GM18508 (cell line): ENCODE data around the gene FLII.

Experiments
- ATAC-seq: cut with Tn5 transposase; IDR thresholded peaks from one replicate; pipeline ENCODE4 v1.9.1; 2021; ENCODE audit warnings: moderate number of reproducible peaks; ENCODE audit not compliant: insufficient read depth, unreplicated experiment

Gene FLII

DNA sequence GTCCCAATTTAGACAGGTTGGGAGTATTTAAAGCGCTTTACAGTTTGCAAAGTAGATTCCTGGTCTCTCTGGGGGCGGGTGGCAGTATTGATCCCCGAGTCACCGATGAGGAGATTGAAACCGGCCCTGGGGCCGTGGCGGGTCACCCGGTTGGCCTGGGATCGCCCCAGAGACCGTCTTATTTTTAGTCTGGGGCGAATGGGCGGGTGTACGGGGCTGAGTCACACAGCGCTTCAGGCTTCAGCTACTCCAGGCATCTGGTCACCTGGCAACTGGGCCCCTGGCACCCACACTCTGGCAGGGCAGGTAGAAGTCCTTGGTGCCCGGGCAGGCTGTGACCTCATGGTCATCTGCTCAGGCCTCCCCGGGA is 2.6 kb upstream of the FLII start:
- no peak for ATAC-seq

DNA sequence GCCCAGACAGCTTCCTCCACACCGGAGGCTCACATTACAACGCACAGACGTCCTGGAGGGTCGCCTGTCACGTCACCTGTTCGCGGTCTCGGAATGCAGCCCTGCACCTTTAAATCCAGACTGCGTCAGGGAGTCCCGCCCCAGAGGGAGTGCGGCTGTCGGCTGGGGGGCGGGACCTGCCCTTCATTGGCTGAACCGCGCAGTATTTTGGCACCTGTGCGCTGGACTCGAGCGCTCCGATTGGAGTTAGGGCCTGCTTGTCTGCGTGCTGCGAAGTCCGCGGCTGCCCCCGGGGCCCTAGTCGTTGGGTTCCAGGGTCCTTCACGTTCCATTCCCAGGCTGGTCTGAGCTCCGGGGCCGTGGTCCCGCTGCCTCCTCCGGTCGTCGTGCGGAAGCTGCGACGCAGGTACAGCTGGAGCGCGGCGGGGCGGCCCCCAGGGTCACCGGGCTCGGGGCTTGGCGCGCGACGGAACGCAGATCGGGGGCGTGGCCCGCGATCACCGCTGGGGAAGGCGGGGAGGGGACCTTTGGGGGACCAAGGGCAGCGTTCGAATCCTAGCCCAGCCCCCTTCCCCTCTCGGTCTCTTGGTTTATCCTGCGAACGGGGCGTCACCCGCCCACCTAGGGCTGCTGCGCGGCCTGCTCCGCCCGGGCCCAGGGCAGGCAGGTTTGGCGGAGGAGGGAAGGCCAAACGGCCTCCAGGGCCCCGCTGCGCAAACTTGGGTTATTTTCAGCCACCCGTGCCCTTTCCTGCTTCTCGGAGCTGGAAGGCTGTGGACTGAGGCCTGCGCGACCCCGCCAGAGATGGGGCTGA is 2.0 kb upstream of the FLII start, which contains the start of gene MIEF2:
TSS of gene MIEF2 (plus strand) at position 331 of the 814 bp plus-strand sequence. CDS start 2,059 bp downstream, outside the sequence.
- peak; percentile 52 for ATAC-seq

DNA sequence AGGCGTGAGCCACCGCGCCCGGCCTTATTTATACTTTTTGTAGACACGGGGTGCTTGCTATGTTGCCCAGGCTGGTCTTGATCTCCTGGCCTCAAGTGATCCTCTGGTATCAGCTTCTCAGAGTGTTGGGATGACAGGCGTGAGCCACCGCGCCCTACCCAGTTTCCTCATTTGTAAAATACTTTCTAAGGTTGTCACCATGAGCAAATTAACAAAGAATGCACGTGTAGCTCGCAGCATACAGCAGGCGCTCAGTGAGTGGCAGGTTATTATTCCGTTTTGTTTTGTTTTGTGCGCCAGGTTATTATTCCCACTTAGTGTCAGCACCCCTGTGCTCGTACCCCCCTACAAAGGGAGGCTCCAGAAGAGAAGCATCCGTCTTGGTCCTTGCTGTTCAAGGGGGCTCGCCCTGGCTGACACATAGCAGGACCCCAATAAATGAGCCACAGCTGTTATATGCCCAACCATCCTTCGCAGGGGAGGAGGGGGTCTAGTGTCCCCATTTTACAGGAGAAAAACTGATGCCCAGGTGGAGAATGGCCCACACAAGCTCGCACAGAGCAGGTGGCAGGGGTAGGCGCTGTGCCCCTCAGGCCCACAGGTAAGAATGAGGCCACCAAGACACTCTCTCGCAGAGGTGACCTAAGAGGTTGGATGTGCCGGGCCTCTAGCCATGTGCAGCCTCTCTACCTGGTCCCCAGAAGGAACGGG is 1.2 kb upstream of the FLII start:
- ATAC-seq, result no peak

DNA sequence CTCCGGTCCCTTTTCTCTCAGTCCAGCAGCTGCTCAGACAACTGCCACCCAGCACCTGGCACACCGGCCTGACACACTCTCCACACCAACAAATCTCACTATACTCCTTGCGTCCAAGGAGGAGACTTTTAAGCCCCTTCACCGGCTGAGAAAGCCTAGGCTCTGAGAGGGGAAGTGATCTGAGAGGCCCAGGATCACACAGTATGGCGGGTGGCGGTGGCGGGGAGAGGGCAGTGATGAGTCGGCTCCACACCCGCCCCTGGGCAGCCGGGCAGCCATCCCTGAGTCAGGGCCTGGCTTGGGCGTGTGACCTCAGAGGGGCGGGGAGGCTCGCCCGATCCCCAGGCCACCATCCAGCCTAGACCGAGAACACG is 569 bp downstream of the FLII start:
- no peak for ATAC-seq

- ATAC-seq, result no peak
Measured at GRCh38 chr17:18257268-18257981, 1.1 kb downstream of the FLII start.

- ATAC-seq, result no peak
Measured at GRCh38 chr17:18256776-18257175, 1.8 kb downstream of the FLII start.

GRCh38 chr17:18256351-18256750 is 2.2 kb downstream of the FLII start:
- no peak for ATAC-seq

GRCh38 chr17:18254888-18255649 is 3.5 kb downstream of the FLII start:
- no peak for ATAC-seq

DNA sequence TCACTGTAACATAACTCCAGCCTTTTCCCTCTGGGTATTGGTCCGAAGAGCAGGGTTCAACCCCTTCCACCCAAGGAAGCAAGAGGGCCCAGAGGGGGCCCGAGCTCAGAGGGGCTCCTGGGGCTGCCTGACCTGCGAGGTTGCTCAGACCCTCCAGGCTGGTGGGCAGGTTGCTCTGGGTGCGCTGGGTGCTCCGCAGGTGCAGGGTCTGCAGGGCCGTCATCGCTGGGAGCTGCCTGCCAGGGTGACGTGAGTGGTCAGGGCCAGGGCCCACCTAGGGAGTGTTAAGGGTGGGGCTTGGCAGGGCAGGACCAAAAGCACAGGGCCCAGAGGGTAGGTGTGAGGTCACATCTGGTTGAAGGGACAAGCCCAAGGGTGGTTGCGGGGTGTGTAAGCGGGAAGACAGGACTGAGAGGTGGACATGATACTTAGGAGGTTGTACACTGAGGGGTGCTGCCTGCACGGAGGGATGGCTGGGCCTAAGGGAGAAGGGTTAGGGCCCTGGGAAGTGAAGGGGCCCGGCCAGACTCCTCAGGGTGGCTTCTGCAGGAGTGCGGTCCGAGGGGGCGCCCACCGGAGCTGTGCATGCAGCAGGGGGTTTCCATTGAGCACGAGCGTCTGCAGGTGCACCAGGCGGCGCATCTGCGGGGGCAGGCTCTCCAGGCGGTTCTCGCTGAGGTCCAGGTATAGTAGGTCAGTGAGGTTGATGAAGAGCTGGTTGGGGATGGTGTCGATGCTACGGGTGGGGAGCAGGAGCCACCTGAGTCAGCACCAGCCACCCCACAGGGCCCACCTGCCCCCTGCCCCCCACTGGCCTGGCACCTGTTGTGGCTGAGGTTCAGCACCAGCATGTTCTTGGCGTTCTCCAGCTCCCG is 4.4 kb downstream of the FLII start:
- ATAC-seq, result no peak

DNA sequence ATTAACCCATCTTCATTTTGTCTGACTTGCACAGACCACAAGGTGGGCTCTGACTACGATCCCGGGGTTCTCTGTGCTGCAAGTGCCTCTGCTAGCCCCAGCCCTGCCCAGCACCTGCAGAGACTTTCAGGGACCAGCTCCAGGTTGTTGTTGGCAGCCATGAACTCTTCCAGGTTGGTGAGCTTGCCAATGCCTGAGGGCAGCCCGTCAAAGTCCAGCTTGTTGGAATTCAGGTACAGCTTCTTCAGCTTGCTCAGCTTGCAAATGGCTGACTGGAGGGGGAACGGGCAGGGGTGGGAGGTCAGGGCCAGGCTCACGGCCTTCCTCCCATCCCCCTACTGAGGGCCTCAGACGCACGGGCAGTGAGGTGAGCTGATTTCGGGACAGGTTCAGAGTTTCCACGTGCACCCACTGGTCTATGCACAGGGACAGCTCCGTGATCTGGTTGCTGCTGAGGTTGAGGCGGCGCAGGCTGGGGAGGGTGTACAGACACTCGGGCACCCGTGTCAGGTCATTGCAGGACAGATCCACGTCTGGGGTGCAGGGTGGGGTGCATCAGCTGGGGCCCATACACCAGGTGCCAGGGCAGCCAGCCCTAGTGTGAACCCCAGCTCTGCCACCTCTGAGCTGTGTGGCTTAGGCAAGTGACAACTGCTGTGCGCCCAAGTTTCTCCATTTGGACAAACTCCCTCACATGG is 5.2 kb downstream of the FLII start:
- no peak for ATAC-seq

GRCh38 chr17:18252160-18252559 is 6.4 kb downstream of the FLII start:
- ATAC-seq, result no peak

GRCh38 chr17:18251204-18251603 is 7.3 kb downstream of the FLII start:
- ATAC-seq, result no peak

DNA sequence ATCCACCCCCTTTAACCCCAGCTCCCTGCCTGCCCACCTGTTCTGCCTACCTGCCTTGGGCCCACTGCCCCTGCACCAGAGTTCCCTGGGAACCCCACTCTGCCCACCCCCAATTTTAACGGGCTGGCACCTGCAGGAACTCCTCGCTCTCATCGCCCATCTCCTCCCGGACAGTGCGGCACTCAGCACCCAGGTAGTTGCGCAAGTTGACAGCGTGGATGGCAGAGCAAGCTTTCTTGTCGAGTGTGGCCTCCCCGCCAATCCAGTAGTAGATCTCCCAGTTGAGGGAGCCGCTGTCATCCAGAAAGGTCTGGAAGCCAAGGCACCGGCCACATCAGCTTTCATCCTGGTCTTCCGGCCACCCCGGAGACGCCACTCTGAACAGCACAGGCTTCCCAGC is 7.8 kb downstream of the FLII start:
- ATAC-seq, result no peak

DNA sequence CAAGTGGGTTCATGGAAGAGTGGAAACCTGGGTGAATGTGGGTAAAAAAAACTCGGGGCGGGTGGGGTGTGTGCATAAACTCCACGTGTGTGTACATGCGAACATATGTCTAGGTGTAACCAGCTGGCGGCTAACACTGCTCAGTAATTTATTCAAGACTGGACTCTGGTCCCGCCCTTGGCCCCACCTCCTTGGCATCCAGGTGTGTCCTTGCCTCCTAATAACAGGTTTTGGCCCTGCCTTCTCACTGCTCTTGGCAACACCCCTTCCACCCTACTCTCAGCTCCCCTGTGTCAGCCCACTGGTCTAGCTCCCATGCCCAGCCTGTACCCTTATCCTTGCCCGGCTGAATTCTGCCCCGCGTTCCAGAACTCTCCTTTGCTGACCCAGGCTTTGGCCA is 8.3 kb downstream of the FLII start:
- ATAC-seq, result no peak

DNA sequence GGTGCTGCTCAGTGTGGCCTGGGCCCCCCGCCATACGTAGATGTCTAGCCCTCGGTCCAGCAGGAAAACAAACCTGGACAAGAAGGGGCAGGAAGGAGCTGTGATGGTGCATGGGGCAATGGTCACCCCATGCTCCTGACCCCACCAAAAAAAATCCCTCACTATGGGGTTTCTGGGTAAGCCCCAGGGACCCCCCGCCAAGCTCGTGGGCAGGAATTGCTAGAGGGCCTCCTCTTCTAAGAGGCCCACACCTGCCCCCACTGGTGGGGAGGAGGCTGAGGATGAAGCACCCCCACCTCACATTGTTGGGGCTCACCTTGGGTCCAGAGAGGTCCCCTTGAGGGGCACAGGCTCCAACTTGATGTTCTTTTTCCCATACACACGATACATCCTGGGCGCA is 9.7 kb downstream of the FLII start:
- ATAC-seq, result no peak

GRCh38 chr17:18248300-18248731 is 10.2 kb downstream of the FLII start:
- no peak for ATAC-seq

DNA sequence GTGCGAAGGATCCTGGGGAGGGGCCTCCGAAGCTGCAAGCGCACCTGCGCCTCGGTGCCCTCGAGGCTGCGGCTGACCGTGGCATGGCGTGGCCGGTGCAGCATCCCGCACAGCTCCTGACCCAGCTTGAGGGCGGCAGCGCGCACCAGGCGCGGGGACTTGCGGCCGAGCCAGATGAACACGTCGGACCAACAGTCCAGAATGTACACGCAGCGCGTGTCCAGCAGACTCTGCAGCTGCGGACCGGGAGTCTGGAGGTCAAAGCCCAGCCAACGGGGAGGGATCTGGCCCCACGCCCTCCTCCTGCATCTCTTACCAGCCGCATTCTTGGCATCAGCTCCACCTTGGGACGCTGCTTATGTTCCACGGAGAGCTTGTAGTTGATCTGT is 10.9 kb downstream of the FLII start:
- ATAC-seq, result no peak

DNA sequence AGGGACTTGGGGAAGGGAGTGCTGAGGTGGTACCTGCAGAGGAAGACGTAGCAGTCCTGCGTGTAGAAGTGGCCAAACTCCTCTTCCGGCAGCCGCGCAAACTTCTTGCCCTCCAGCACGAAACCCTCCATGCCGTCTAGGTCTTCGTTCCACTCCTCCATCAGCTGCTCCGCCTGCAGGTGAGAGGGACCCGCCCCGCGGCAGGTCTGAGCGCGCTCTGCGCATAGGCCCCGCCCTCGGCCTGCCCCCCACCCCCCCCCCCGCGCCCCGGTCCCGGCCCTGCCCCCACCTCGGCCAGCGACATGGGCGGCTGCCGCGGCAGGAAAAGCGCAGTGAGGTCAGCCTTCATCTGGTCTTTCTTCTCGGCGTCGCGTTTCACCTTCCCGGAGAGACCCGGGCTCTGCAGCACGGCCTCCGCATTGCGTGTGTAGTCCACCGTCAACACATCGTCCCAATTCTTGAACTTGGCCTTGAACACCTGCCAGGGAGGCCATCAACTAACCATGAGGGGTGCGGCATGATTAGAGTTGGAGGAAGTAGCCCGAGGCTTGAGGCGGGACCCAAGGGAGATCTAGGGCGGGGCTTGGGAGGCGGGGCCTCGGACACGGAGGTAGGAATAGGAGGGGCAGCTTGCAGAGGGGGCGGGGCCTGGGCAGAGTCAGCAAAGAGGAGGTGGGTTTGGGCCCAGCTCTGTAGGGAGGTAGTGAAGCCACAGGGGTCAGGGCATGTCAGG is 11.5 kb downstream of the FLII start:
- ATAC-seq, result no peak
